Natural killer cell treated with Interleukin-12 subunit alpha and Interleukin-12 subunit beta and Interleukin-15 and Interleukin-18, amount 100 ng/mL, for 72 hours (primary cell): ENCODE results near the gene TFG. TPM values are rescaled to one million over a fixed set of nuclear protein-coding genes. Genes with fewer than 3 reads are reported as not detected.

Experiments
- total RNA-seq, 2 donors: library from RNA; stranded (reverse); gene quantifications; one replicate each; pipeline ENCODE4 v1.2.3, GENCODE V29; 2022

Gene TFG
- total RNA-seq, 2 donors from 2014 or later: 45.8 to 56.2 TPM

Other genes with a start within 250 kb of the TFG start
- 1 to 10 TPM; 1.1 to 4.5 TPM for gene TMEM45A, start 216.9 kb upstream of the TFG start, total RNA-seq
- not detected for gene ADGRG7, start 99.9 kb upstream of the TFG start, total RNA-seq